ENCODE results near the gene LIMK1.
A peak's percentile ranks its signal among the peaks of the same experiment; 100 is the strongest.

LIMK1 gene

GRCh38 chr7:74049997-74050798, 33.4 kb upstream of the LIMK1 start:
- no peak for DNase-seq (ENCODE audit: low read depth)
- no peak overlapping the region for H3K4me3 ChIP-seq (replicated peaks; ENCODE audit: low read depth, low read length)
- TF ChIP-seq CTCF (IDR thresholded peaks at IDR 0.05; ENCODE audit: low read length, missing control alignments) = no peak

- H3K4me3 ChIP-seq (replicated peaks; ENCODE audit: low read depth, low read length) = no peak overlapping the region
- no peak for DNase-seq (ENCODE audit: low read depth)
- no peak for TF ChIP-seq CTCF (IDR thresholded peaks at IDR 0.05; ENCODE audit: low read length, missing control alignments)
These were observed 32.4 kb upstream of the LIMK1 start for GRCh38 chr7:74051193-74051592.

- peak; percentile 27 for TF ChIP-seq CTCF (IDR thresholded peaks at IDR 0.05; ENCODE audit: low read length, missing control alignments)
- no peak overlapping the region for H3K4me3 ChIP-seq (replicated peaks; ENCODE audit: low read depth, low read length)
- peak; percentile 29 for DNase-seq (ENCODE audit: low read depth)
These were observed 31.8 kb upstream of the LIMK1 start for GRCh38 chr7:74051629-74052410.

- DNase-seq (ENCODE audit: low read depth) = no peak
- H3K4me3 ChIP-seq (replicated peaks; ENCODE audit: low read depth, low read length) = no peak overlapping the region
- TF ChIP-seq CTCF (IDR thresholded peaks at IDR 0.05; ENCODE audit: low read length, missing control alignments) = no peak
These were observed 31.0 kb upstream of the LIMK1 start for GRCh38 chr7:74052628-74053027.

- TF ChIP-seq CTCF (IDR thresholded peaks at IDR 0.05; ENCODE audit: low read length, missing control alignments) = no peak
- no peak overlapping the region for H3K4me3 ChIP-seq (replicated peaks; ENCODE audit: low read depth, low read length)
- no peak for DNase-seq (ENCODE audit: low read depth)
These were observed 29.9 kb upstream of the LIMK1 start for GRCh38 chr7:74053589-74054186.

- no peak overlapping the region for H3K4me3 ChIP-seq (replicated peaks; ENCODE audit: low read depth, low read length)
- no peak for DNase-seq (ENCODE audit: low read depth)
- no peak for TF ChIP-seq CTCF (IDR thresholded peaks at IDR 0.05; ENCODE audit: low read length, missing control alignments)
These were observed 27.3 kb upstream of the LIMK1 start for GRCh38 chr7:74056096-74056915.
